Left lung (tissue), 10 donors: ENCODE data around the gene BLVRA. TPM values are rescaled to one million over a fixed set of nuclear protein-coding genes. Genes with fewer than 3 reads are reported as not detected.

ENCODE experiments used
- ATAC-seq: fragments of 200-7000 bp; cut with Tn5 transposase; one replicate; pipeline ENCODE4 v1.9.1; 2020; ENCODE audit warnings: moderate library complexity
- DNase-seq, 4 donors: peaks; one replicate each; pipeline ENCODE4 v3.0.0-alpha.2; 2013 to 2020
- H3K27ac ChIP-seq, 2 donors: fragments of 200-600 bp; sonication (generic) in 1 of 2; one replicate each; pipeline versions ENCODE4 v1.5.0 to v1.8.0; 2020 to 2021
- H3K27me3 ChIP-seq, 2 donors: fragments of 200-600 bp; sonication (generic) in 1 of 2; one replicate each; pipeline versions ENCODE4 v1.5.0 to v1.8.0; 2020 to 2021
- H3K36me3 ChIP-seq, 2 donors: fragments of 200-600 bp; sonication (generic) in 1 of 2; one replicate each; pipeline versions ENCODE4 v1.5.0 to v1.8.0; 2020 to 2021
- H3K4me1 ChIP-seq, 2 donors: fragments of 200-600 bp; one replicate each; pipeline ENCODE4 v1.8.0; 2021
- H3K4me3 ChIP-seq, 2 donors: fragments of 200-600 bp; sonication (generic) in 1 of 2; one replicate each; pipeline versions ENCODE4 v1.5.0 to v1.8.0; 2020 to 2021; ENCODE audit warnings: mild to moderate bottlenecking in 1 of 2
- H3K9me3 ChIP-seq, 2 donors: fragments of 200-600 bp; sonication (generic) in 1 of 2; one replicate each; pipeline versions ENCODE4 v1.5.0 to v1.8.0; 2020 to 2021
- intact Hi-C, 2 donors: fragments of 100-400 bp; cut with DNase I; formaldehyde crosslinking; loops; one replicate each; pipeline versions ENCODE4 v1.11.2 to v1.14.2; 2022
- polyA plus RNA-seq, 6 donors: library from polyadenylated mRNA; unstranded; fragments of 120-200 nt; gene quantifications; one replicate each; pipeline ENCODE4 v1.2.1, GENCODE V29; 2013; ENCODE audit not compliant: insufficient read length in 6 of 6
- total RNA-seq, 2 donors: library from RNA; stranded (reverse); fragmentation: NEBNext Ultra II Directional; extraction: Animal tissue kit (Norgen Biotek cat#: 25700); gene quantifications; one replicate each; pipeline ENCODE4 v1.2.1, GENCODE V29; 2021
- TF ChIP-seq, protein P1 (sequence below), 2 donors: fragments of 200-600 bp; sonication (generic) in 1 of 2; IDR thresholded peaks; one replicate each; pipeline versions ENCODE4 v1.5.0 to v1.8.0; 2021; ENCODE audit warnings: antibody characterized with exemption in 2 of 2
- donor health status: DM: no; HTN: yes; CAD: no.
- donor health status: DM: no; HTN: no; CAD: no.

BLVRA gene
- total and polyA plus RNA-seq, 8 donors, result 38.0 to 83.8 (median 46.1) TPM

DNA sequence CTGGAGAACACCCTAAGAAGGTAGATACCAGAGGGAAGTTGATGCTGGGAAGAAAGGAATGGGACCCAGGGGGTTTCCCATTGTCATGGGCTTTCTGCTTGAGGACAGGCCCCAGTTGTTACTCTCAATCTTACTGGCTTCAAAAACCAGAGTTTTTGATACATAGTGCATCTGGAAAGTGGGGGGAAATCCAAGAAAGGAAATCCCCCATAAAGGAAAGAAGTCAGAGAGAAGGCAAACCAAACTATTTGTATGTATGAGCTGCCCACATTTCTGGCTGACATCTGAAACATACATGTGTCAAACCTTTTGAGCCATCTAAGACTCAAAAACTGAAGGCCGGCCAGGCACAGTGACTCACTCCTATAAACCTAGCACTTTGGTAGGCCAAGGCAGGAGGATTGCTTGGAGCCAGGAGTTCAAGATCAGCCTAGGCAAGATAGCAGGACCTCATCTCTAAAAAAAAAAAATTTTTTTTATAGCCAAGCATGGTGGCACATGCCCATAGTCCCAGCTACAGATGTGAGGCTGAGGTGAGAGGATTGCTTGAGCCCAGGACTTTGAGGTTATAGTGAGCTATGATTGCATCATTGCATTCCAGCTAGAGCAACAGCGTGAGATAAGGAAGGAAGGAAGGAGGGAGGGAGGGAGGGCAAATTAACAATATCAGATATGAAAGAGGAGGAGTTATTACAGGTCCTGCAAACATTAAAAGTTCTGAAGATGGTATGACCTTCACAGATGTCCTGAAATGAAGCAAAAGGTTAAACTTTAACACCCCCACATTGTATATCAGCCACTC is 22.5 kb upstream of the BLVRA start:
- DNase-seq (no peak), ATAC-seq (peak; percentile 57)
- intact Hi-C loops, result no loop called here
- Histone ChIP-seq H3K4me1 (peaks cover 0 to 5% of the 10 kb centered on the region in 2 donors), H3K36me3 (no peaks in the 10 kb centered on the region), H3K9me3 (no peaks in the 10 kb centered on the region), H3K4me3 (no peak overlapping the region), H3K27me3 (no peaks in the 10 kb centered on the region), H3K27ac (no peak overlapping the region)
- TF ChIP-seq, protein P1, sequence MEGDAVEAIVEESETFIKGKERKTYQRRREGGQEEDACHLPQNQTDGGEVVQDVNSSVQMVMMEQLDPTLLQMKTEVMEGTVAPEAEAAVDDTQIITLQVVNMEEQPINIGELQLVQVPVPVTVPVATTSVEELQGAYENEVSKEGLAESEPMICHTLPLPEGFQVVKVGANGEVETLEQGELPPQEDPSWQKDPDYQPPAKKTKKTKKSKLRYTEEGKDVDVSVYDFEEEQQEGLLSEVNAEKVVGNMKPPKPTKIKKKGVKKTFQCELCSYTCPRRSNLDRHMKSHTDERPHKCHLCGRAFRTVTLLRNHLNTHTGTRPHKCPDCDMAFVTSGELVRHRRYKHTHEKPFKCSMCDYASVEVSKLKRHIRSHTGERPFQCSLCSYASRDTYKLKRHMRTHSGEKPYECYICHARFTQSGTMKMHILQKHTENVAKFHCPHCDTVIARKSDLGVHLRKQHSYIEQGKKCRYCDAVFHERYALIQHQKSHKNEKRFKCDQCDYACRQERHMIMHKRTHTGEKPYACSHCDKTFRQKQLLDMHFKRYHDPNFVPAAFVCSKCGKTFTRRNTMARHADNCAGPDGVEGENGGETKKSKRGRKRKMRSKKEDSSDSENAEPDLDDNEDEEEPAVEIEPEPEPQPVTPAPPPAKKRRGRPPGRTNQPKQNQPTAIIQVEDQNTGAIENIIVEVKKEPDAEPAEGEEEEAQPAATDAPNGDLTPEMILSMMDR (IDR thresholded peaks at IDR 0.05), result no peak

DNA sequence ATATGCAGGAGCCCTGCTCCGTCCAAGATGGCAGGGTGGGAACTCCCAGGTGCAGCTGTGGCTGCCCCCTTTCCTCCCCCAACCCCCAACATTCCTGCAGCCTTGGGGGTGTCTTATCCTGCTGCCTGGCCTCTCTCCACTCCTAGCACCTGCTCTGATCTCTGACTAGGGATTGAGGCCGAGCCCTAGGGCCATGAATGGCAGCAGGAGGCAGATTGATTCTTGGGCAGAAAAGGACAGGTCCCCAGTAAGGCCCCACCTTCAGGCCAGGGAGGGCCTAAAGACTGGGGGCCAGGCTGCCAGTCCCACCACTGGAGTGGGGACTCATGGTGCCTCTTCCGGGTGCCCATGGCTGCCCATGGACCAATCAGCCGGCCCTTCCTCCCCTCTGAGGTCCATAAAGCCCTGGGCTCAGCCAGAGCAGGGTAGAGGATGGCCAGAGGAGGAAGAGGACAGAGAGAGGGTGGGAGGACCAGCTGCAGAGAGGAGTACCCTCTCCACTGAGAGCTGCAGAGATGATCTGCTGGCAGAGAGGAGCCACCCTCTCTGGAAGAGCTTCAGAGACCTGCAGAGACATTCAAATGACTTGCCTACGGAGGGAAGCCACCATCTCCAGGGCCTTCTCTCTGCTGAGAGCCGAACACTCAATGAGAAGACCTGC is 20.9 kb upstream of the BLVRA start:
- ATAC-seq, result no peak
- TF ChIP-seq, protein P1 (IDR thresholded peaks at IDR 0.05), result no peak
- no peaks in the 10 kb centered on the region for H3K36me3 ChIP-seq
- no peaks in the 10 kb centered on the region for H3K27me3 ChIP-seq
- H3K9me3 ChIP-seq, result no peaks in the 10 kb centered on the region
- peaks cover 0 to 5% of the 10 kb centered on the region in 2 donors for H3K4me1 ChIP-seq
- DNase-seq, result peak in 1 of 4 donors; percentile 24
- no peak overlapping the region for H3K27ac ChIP-seq
- no peak overlapping the region for H3K4me3 ChIP-seq
- intact Hi-C loops, result no loop called here

GRCh38 chr7:43742692-43743091 is 15.8 kb upstream of the BLVRA start:
- no peak overlapping the region for H3K27ac ChIP-seq
- TF ChIP-seq, protein P1 (IDR thresholded peaks at IDR 0.05), result no peak
- intact Hi-C loops, result no loop called here
- no peaks in the 10 kb centered on the region for H3K4me1 ChIP-seq
- no peak overlapping the region for H3K4me3 ChIP-seq
- no peaks in the 10 kb centered on the region for H3K27me3 ChIP-seq
- no peaks in the 10 kb centered on the region for H3K9me3 ChIP-seq
- DNase-seq (no peak), ATAC-seq (no peak)
- H3K36me3 ChIP-seq, result no peaks in the 10 kb centered on the region

- TF ChIP-seq, protein P1 (IDR thresholded peaks at IDR 0.05), result no peak
- H3K27me3 ChIP-seq, result no peaks in the 10 kb centered on the region
- ATAC-seq (no peak), DNase-seq (no peak)
- H3K4me1 ChIP-seq, result peaks cover 0 to 14% of the 10 kb centered on the region in 2 donors
- intact Hi-C loops, result no loop called here
- no peak overlapping the region for H3K27ac ChIP-seq
- no peaks in the 10 kb centered on the region for H3K9me3 ChIP-seq
- H3K36me3 ChIP-seq, result no peaks in the 10 kb centered on the region
- no peak overlapping the region for H3K4me3 ChIP-seq
These were observed 11.0 kb upstream of the BLVRA start for GRCh38 chr7:43747328-43748105.
